ENCODE data around the gene NPFF. TPM values are rescaled to one million over a fixed set of nuclear protein-coding genes. Genes with fewer than 3 reads are reported as not detected.
"Not testable (repeated sequence)": the region's sequence is repeated elsewhere in the genome, so short reads cannot be mapped to it uniquely, and the experiment has no call there.

Gene NPFF, protein sequence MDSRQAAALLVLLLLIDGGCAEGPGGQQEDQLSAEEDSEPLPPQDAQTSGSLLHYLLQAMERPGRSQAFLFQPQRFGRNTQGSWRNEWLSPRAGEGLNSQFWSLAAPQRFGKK
- not detected for total RNA-seq

DNA sequence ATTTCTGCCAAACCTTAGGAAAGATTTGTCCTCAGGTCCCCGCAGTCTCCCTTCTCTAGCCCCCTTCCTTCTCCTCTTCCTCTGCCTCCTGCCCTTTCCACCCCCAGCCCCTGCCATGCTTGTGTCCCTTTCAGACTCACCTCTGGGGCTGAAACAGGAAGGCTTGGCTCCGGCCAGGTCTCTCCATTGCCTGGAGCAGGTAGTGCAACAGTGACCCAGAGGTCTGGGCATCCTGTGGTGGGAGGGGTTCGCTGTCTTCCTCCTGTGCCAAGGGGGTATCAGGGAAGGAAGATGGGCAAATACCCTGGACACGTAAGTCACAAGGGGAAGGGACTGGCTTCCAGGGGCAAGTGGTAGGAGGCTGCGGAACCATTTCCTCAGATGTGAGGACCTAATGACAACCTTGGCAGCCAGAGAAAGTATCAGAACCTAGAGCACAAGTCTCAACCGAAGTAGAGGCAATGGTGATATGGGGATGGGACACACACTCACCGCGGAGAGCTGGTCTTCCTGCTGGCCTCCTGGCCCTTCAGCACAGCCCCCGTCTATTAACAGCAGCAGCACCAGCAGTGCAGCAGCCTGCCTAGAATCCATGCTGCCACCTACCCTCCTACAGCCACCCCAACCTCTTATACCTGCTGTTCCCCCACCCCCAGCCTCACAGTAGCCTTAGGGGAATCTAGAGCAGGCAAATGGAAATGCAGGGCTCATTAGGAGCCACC lies at the start of gene NPFF:
NPFF (minus strand) TSS at position 604 of the 722 bp plus-strand sequence; CDS start at position 594, 10 bp downstream.
- WGBS, result 81% methylated on average over 9 of the region's 9 CpGs
- DNase-seq (ENCODE audit: low spot score), result no peak
- H3K36me3 ChIP-seq, result no peaks in the 10 kb centered on the region
- H3K27me3 ChIP-seq (replicated peaks; ENCODE audit: insufficient read depth), result no peaks in the 10 kb centered on the region
- no peak within 1 kb of the TSS for H3K27ac ChIP-seq
- no peak for TF ChIP-seq CTCF (IDR thresholded peaks at IDR 0.05)
- TF ChIP-seq POLR2AphosphoS5 (IDR thresholded peaks at IDR 0.05), result no peak
- no peak for TF ChIP-seq POLR2A (IDR thresholded peaks at IDR 0.05)
- peaks cover 4% of the 10 kb centered on the region for H3K4me1 ChIP-seq (replicated peaks)
- H3K4me3 ChIP-seq, result no peak within 1 kb of the TSS
- H3K9me3 ChIP-seq, result no peaks in the 10 kb centered on the region
- intact Hi-C loops (cut with DNase I), result loop anchor here (10.0 kb wide), 2 partner anchors 182 to 452 kb away; partner anchors contain the start of genes AAAS and TNS2

DNA sequence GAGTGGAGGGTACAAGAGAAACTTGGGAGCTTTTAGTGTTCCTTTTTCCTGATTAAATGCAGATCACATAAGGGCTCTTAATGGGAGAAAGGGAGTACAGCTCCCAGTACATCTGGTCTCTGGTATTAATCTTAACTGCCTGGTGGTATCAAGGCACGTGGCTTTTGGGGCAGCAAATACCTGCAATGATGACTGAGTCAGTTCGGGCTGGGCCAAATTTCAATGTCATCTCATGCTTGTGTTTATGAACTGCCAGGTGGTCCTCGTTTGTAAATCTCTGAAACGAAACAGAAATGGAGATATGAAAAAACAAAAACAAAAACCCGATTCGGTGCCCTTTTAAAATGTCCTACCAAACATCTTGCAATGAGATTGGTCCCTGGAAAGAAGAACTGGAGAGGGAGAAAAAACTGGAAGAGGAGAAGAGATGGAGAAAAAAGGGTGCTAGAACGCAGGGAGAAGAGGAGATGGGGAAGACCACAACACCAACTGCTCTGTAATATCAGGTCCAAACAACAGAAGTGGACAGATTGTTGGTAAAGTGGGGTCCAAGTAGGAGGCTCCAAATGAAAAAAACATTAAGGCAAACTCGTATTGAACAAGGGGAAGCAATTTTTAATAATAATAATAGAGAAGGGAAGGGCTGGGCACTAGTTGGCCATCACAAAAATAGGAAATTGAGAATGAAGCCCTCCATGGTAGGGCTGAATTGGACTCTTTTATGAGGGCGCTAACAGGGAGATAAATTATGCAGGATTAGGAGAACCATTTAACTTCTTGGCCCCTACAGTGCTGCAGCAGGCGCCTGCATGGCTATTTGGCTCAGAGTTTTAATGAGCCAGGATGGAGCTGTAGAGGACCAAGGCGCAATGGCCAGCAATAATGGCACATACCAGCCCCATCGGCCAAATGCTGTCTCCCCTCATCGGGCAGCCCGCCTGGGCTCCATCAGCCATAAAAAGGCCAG lies 45.4 kb upstream of the NPFF start:
- WGBS, result 79% methylated on average over 14 of the region's 14 CpGs
- intact Hi-C loops (cut with DNase I), result no loop called here
- no peak overlapping the region for H3K4me3 ChIP-seq
- H3K36me3 ChIP-seq, result no peaks in the 10 kb centered on the region
- H3K4me1 ChIP-seq (replicated peaks), result no peaks in the 10 kb centered on the region
- DNase-seq (ENCODE audit: low spot score), result no peak
- H3K27me3 ChIP-seq (replicated peaks; ENCODE audit: insufficient read depth), result no peaks in the 10 kb centered on the region
- no peak for TF ChIP-seq POLR2A (IDR thresholded peaks at IDR 0.05)
- TF ChIP-seq POLR2AphosphoS5 (IDR thresholded peaks at IDR 0.05), result no peak
- no peak for TF ChIP-seq CTCF (IDR thresholded peaks at IDR 0.05)
- no peaks in the 10 kb centered on the region for H3K9me3 ChIP-seq
- H3K27ac ChIP-seq, result no peak overlapping the region

- WGBS, result 53% methylated on average over 2 of the region's 2 CpGs
Observed at GRCh38 chr12:53551889-53552291, 44.6 kb upstream of the NPFF start.

GRCh38 chr12:53550595-53550994 lies 43.3 kb upstream of the NPFF start:
- Histone ChIP-seq H3K9me3 (no peaks in the 10 kb centered on the region), H3K4me3 (no peak overlapping the region), H3K36me3 (no peaks in the 10 kb centered on the region), H3K27ac (no peak overlapping the region), H3K4me1 (replicated peaks) (no peaks in the 10 kb centered on the region), H3K27me3 (replicated peaks; ENCODE audit: insufficient read depth) (no peaks in the 10 kb centered on the region)
- 93% methylated on average over 1 of the region's 1 CpG for WGBS
- no peak for DNase-seq (ENCODE audit: low spot score)
- TF ChIP-seq POLR2A (IDR thresholded peaks at IDR 0.05) (no peak), POLR2AphosphoS5 (IDR thresholded peaks at IDR 0.05) (no peak), CTCF (IDR thresholded peaks at IDR 0.05) (no peak)
- intact Hi-C loops (cut with DNase I), result no loop called here

More at GRCh38 chr12:53551889-53552291, 44.6 kb upstream of the NPFF start:
- TF ChIP-seq CTCF (IDR thresholded peaks at IDR 0.05), result no peak
- no peak for TF ChIP-seq POLR2A (IDR thresholded peaks at IDR 0.05)
- Histone ChIP-seq H3K36me3 (no peaks in the 10 kb centered on the region), H3K4me3 (no peak overlapping the region), H3K27me3 (replicated peaks; ENCODE audit: insufficient read depth) (no peaks in the 10 kb centered on the region), H3K9me3 (no peaks in the 10 kb centered on the region), H3K4me1 (replicated peaks) (no peaks in the 10 kb centered on the region), H3K27ac (no peak overlapping the region)
- intact Hi-C loops (cut with DNase I), result no loop called here
- DNase-seq (ENCODE audit: low spot score), result no peak

- H3K36me3 ChIP-seq; H3K27ac ChIP-seq; intact Hi-C loops (cut with DNase I); H3K9me3 ChIP-seq; H3K4me3 ChIP-seq; DNase-seq (ENCODE audit: low spot score); H3K27me3 ChIP-seq (replicated peaks; ENCODE audit: insufficient read depth); H3K4me1 ChIP-seq (replicated peaks): not testable (repeated sequence)
- WGBS, result over 99% methylated on average over 8 of the region's 8 CpGs
Observed at GRCh38 chr12:53550131-53550530, 42.8 kb upstream of the NPFF start.

GRCh38 chr12:53548354-53548753 lies 41.1 kb upstream of the NPFF start:
- DNase-seq (ENCODE audit: low spot score); H3K27me3 ChIP-seq (replicated peaks; ENCODE audit: insufficient read depth); H3K27ac ChIP-seq; H3K4me1 ChIP-seq (replicated peaks); H3K4me3 ChIP-seq; H3K36me3 ChIP-seq; H3K9me3 ChIP-seq: not testable (repeated sequence)
- intact Hi-C loops (cut with DNase I), result loop anchor here (10.0 kb wide), 1 partner anchor 76 kb away; the partner anchor contains the start of gene ATF7
- 98% methylated on average over 6 of the region's 6 CpGs for WGBS
